Measurements from ENCODE around the gene FILIP1L.

The FILIP1L gene

DNA sequence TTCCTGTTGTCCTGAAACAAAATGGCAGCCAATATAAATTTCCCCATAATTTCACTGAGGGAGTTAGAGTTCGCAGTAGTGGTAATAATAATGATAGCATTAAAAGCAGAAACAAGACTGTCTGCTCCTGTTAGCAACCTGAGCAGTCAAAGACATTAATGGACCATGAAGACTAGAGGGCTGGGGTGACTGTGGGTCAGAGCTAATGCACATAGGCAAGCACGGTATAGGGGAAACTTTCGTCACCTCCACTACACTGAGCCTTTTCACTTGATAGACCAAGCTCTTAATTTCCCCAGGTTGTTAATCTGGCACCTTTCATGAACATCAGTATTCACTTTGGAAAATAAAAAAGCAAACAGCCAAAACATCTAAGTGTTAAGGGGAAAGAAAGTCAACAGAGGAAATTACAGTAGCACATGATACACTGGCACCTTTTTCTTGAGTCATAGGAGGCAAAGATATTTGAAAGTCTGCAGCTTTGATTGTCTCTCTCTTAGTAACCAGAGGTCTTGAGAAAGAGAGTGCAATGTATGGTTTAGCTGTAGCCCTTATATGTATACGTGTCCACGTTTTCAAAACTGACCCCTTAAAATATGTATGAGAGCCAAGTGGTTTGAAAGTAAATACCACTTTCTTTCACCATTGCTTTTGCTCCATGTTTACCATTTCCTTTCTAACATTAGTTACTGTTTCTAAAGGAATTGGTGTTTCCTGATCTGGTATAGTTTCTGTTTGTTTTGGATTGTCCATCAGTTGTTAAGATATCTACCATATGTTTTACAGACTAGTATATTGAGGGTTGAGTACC, 104.8 kb downstream of the FILIP1L start:
- TF ChIP-seq, protein P1, sequence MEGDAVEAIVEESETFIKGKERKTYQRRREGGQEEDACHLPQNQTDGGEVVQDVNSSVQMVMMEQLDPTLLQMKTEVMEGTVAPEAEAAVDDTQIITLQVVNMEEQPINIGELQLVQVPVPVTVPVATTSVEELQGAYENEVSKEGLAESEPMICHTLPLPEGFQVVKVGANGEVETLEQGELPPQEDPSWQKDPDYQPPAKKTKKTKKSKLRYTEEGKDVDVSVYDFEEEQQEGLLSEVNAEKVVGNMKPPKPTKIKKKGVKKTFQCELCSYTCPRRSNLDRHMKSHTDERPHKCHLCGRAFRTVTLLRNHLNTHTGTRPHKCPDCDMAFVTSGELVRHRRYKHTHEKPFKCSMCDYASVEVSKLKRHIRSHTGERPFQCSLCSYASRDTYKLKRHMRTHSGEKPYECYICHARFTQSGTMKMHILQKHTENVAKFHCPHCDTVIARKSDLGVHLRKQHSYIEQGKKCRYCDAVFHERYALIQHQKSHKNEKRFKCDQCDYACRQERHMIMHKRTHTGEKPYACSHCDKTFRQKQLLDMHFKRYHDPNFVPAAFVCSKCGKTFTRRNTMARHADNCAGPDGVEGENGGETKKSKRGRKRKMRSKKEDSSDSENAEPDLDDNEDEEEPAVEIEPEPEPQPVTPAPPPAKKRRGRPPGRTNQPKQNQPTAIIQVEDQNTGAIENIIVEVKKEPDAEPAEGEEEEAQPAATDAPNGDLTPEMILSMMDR (IDR thresholded peaks at IDR 0.05; ENCODE audit: low read depth, low read length) = no peak
- Histone ChIP-seq H3K27ac (no peak overlapping the region), H3K4me3 (ENCODE audit: low read depth, low read length) (no peak overlapping the region), H3K36me3 (peaks cover 3% of the 10 kb centered on the region), H3K9me3 (ENCODE audit: severe bottlenecking) (no peaks in the 10 kb centered on the region), H3K27me3 (ENCODE audit: insufficient read depth, low read depth, severe bottlenecking) (no peaks in the 10 kb centered on the region)
- no peak for DNase-seq

DNA sequence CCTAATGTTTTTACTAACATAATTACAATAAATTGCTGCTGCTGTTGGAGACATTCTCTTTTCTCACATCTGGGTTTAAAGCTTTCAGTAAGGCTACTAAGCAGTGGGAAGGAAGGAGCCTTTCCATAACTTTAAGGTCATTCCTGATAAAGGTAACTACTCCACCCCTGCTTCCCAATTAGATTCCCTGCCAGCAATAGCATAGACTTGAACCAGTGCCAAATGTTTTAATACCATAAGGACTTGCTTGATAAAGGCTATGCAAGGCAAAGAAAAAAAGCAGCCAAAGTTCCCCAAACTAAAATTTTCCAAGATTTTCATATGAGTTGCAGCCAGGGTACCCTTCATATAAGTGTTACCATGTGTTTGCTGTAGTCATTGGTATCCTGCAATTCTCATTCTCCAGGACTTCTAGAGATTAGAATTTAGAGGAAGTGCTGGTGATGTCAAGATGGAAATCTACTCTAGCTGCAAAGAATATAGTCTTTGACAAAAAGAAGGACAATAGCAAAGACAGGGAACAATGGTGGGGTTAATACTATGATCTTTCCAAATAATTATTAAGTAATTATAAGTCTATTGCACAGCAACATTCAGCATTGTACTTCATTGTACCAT, 106.1 kb downstream of the FILIP1L start:
- Histone ChIP-seq H3K27me3 (ENCODE audit: insufficient read depth, low read depth, severe bottlenecking) (no peaks in the 10 kb centered on the region), H3K9me3 (ENCODE audit: severe bottlenecking) (no peaks in the 10 kb centered on the region), H3K4me3 (ENCODE audit: low read depth, low read length) (no peak overlapping the region), H3K36me3 (peaks cover 3% of the 10 kb centered on the region), H3K27ac (no peak overlapping the region)
- no peak for DNase-seq
- TF ChIP-seq, protein P1 (IDR thresholded peaks at IDR 0.05; ENCODE audit: low read depth, low read length) = no peak

DNA sequence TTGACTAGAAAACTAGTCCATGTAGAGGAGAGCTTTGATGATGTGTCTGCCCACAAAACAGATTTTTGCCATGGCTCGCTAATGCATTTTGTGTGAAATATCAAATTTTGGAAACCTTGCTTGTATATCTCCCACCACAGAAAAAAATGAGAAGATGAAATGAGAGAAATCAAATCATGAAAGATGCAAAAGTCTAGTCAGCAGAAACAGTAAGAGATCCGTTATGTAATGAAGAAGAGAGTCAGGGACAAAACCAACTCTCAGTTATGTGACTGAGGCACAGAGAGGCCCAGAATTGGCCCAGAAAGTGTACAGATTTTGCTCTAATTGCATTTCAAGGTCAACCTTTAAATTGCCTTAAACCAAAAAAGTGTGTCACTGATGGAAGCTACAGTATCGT, 107.0 kb downstream of the FILIP1L start:
- H3K27ac ChIP-seq = no peak overlapping the region
- H3K4me3 ChIP-seq (ENCODE audit: low read depth, low read length) = no peak overlapping the region
- H3K36me3 ChIP-seq = peaks cover 3% of the 10 kb centered on the region
- TF ChIP-seq, protein P1 (IDR thresholded peaks at IDR 0.05; ENCODE audit: low read depth, low read length) = no peak
- no peaks in the 10 kb centered on the region for H3K27me3 ChIP-seq (ENCODE audit: insufficient read depth, low read depth, severe bottlenecking)
- no peak for DNase-seq
- H3K9me3 ChIP-seq (ENCODE audit: severe bottlenecking) = no peaks in the 10 kb centered on the region

DNA sequence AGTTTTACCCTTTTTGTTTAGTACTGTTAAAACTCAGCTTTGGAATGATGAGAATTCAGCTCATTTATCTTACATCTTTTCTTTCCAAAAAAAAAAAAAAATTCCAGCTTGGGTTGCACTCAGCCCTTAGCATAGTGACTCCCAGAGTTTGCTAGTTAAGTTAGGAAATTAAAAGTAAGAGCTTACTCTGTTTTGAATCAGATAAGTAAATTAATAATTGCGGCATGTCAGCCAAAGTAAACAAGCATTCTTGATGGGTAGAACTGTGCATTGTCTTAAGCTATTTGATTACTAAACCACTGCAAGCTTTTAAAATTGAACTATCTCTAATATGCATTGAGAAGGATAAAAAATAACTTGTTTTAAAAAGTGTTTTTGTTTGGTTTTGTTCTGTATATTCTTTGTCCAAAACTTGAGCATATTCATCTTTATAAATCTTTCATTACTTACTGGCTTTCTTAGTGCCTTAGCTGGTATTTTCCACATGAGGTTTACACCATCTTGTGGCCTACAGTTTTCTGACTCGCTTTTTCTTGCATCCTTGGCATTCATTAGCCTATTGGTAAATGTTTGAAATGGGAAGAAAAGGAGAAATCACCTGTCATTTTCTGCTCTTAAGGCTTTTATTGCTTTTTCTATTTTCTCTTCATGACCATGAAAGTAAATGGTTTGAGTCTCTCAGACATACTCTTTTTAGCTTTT, 107.6 kb downstream of the FILIP1L start:
- no peaks in the 10 kb centered on the region for H3K9me3 ChIP-seq (ENCODE audit: severe bottlenecking)
- H3K36me3 ChIP-seq = peaks cover 3% of the 10 kb centered on the region
- no peak for DNase-seq
- no peak overlapping the region for H3K4me3 ChIP-seq (ENCODE audit: low read depth, low read length)
- H3K27me3 ChIP-seq (ENCODE audit: insufficient read depth, low read depth, severe bottlenecking) = no peaks in the 10 kb centered on the region
- TF ChIP-seq, protein P1 (IDR thresholded peaks at IDR 0.05; ENCODE audit: low read depth, low read length) = no peak
- no peak overlapping the region for H3K27ac ChIP-seq

DNA sequence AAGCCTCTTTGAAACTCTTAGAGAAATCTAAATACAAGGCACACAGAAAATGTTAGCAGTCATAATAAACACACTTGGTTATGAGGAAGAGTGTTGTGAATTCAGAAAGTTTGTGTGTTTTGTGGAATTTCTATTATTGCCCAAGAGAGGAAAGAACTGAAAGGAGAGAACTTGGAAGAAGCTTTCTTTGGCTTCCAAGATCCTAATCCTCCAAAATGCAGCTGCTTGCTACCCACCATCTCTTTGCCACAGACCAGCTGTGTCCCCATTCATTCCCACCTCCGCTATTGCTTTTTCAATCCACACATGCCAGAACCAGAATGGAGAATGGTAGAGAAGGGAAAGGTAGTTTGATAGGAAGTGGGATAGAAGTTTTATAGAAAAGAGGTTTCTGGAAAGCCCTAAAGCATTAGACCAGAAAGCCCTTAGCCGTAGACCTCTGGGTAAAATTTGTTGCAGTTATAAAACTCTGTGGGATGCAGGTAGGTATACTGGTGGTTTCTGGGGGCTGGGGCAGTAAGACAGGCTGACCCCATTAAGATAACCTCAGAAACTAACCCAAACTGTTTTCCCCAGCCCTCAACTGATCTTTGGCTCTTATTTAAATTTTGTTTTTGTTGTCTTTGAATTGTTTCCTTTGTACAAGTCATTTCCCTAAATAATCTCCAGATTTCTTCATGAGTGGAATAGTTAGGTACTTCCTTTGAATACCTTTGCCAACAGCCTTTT, 108.5 kb downstream of the FILIP1L start:
- H3K9me3 ChIP-seq (ENCODE audit: severe bottlenecking) = no peaks in the 10 kb centered on the region
- TF ChIP-seq, protein P1 (IDR thresholded peaks at IDR 0.05; ENCODE audit: low read depth, low read length) = no peak
- DNase-seq = no peak
- H3K27ac ChIP-seq = no peak overlapping the region
- H3K27me3 ChIP-seq (ENCODE audit: insufficient read depth, low read depth, severe bottlenecking) = no peaks in the 10 kb centered on the region
- H3K4me3 ChIP-seq (ENCODE audit: low read depth, low read length) = no peak overlapping the region
- H3K36me3 ChIP-seq = peaks cover under 1% of the 10 kb centered on the region; the same call in 1 of the 2 replicates
